Measurements from ENCODE around the gene PAX2. TPM values are rescaled to one million over a fixed set of nuclear protein-coding genes. Genes with fewer than 3 reads are reported as not detected.
"Not testable (repeated sequence)": the region's sequence is repeated elsewhere in the genome, so short reads cannot be mapped to it uniquely, and the experiment has no call there.

Gene PAX2
- total RNA-seq = not detected

DNA sequence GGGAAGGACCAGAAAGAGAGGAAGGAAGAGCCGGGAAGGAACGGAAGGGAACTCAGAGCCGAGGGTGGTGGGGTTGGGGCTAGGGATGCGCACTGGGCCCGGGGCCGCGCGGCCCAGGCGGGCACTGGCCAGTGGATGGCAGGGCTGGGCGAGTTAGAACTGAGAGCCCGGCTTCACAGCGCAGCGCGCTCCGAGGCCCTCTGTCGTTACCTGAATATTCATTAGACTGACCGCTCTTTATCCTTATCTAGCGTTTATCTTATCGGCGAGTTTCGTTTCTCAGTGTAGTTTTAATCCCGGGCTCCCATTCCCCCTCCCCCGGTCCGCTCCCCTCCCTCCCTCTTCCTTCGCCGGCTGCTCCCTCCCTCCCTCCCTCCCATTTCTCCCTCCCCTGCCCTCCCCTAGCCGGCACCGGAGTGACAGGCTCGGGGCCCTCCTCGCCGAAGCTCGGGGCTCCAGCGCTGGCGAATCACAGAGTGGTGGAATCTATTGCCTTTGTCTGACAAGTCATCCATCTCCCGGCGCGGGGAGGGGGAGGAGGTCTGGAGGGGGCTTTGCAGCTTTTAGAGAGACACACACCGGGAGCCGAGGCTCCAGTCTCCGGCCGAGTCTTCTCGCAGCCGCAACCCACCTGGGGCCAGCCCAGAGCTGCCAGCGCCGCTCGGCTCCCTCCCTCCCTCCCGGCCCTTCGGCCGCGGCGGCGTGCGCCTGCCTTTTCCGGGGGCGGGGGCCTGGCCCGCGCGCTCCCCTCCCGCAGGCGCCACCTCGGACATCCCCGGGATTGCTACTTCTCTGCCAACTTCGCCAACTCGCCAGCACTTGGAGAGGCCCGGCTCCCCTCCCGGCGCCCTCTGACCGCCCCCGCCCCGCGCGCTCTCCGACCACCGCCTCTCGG lies at the start of gene PAX2:
TSS of gene PAX2 (plus strand) at position 596 of the 895 bp plus-strand sequence. CDS start 679 bp downstream, outside the sequence.
- Histone ChIP-seq H3K27me3 (peaks cover 7 to 100% (median 91%) of the 10 kb centered on the region in 4 donors), H3K4me1 (peaks cover 46 to 94% (median 79%) of the 10 kb centered on the region in 4 donors), H3K27ac (replicated peaks in 1 of 4) (no peak within 1 kb of the TSS), H3K36me3 (no peaks in the 10 kb centered on the region), H3K4me3 (peak within 1 kb of the TSS; percentile 42 to 53 (median 46)), H3K9me3 (no peaks in the 10 kb centered on the region)
- TF ChIP-seq, protein P1, sequence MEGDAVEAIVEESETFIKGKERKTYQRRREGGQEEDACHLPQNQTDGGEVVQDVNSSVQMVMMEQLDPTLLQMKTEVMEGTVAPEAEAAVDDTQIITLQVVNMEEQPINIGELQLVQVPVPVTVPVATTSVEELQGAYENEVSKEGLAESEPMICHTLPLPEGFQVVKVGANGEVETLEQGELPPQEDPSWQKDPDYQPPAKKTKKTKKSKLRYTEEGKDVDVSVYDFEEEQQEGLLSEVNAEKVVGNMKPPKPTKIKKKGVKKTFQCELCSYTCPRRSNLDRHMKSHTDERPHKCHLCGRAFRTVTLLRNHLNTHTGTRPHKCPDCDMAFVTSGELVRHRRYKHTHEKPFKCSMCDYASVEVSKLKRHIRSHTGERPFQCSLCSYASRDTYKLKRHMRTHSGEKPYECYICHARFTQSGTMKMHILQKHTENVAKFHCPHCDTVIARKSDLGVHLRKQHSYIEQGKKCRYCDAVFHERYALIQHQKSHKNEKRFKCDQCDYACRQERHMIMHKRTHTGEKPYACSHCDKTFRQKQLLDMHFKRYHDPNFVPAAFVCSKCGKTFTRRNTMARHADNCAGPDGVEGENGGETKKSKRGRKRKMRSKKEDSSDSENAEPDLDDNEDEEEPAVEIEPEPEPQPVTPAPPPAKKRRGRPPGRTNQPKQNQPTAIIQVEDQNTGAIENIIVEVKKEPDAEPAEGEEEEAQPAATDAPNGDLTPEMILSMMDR (IDR thresholded peaks at IDR 0.05) = no peak
- TF ChIP-seq POLR2A (IDR thresholded peaks at IDR 0.05; ENCODE audit: low read depth) (no peak), EP300 (IDR thresholded peaks at IDR 0.05) (no peak), POLR2AphosphoS5 (IDR thresholded peaks at IDR 0.05) (no peak)
- no peak for DNase-seq (ENCODE audit: extremely low spot score)
- whole genome bisulfite sequencing = 1% methylated on average over 35 of the region's 75 CpGs
- intact Hi-C loops (cut with DNase I) = loop anchor here (5.0 kb wide), 1 partner anchor 73 kb away; no protein-coding TSS in a partner anchor

DNA sequence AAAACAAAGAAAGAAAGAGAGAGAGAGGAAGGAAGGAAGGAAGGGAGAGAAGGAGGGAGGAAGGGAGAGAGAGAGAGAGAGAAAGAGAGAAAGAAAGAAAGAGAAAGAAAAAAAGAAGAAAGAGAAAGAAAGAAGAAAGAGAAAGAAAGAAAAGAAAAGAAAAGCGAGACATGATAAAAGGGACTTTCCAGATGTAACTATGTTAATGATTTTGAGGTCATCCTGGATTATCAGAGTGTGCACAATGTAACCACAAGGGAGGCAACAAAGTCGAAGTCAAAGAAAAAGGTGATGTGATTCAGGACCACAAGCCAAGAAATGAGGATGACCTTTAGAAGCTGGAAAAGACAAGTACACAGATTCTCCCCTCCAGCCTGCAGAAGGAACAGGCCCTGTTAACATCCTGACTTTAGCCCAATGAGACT lies 48.9 kb upstream of the PAX2 start:
- Histone ChIP-seq H3K4me3 (no peak overlapping the region), H3K27me3 (peaks cover 0 to 49% (median 2%) of the 10 kb centered on the region in 4 donors), H3K36me3 (no peaks in the 10 kb centered on the region), H3K4me1 (no peaks in the 10 kb centered on the region), H3K27ac (replicated peaks in 1 of 4) (no peak overlapping the region), H3K9me3 (no peaks in the 10 kb centered on the region)
- intact Hi-C loops (cut with DNase I) = no loop called here
- WGBS = 76% methylated on average over 2 of the region's 2 CpGs
- no peak for DNase-seq (ENCODE audit: extremely low spot score)
- TF ChIP-seq, protein P1 (IDR thresholded peaks at IDR 0.05) = no peak
- TF ChIP-seq EP300 (IDR thresholded peaks at IDR 0.05) = no peak
- no peak for TF ChIP-seq POLR2AphosphoS5 (IDR thresholded peaks at IDR 0.05)
- no peak for TF ChIP-seq POLR2A (IDR thresholded peaks at IDR 0.05; ENCODE audit: low read depth)

DNA sequence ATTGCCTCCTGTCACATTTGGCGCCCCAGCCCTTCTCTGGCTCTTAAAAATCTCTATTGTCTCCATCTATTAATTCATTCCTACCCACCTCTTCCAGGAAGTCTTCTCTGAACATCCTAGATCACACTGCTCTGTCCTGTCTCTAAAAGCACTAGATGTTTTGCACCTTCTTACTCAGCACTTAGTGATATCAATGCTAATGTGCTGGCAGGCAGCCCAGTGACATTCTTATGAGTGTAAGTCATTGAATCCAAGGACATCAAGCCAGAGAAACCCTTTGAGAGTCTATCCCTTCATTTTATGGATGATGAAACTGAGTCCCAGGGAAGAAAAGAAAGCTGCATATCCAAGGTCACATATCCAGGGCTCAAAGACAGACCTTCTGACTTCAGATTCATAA lies 48.3 kb upstream of the PAX2 start:
- WGBS = 63% methylated on average over 1 of the region's 1 CpG
- no peak overlapping the region for H3K27ac ChIP-seq (replicated peaks in 1 of 4)

DNA sequence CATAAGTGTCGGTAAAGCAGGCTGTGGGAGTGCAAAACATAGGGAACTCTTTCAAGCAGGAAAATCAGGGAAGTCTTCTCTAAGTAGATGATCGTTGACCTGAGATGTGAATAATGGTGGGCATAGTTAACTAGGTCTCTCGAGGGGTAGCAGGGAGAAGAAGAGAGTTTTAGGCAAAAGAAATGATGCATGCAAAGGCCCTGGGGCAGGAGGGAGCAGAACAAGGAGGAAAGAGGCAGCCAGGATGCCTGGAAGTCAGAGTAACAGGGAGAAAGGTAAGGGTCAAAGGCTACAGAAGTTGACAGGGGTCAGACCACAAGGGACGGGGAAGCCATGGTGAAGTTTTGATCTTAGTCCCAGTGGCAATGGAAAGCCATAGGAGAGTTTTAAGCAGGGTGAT lies 47.8 kb upstream of the PAX2 start:
- no peaks in the 10 kb centered on the region for H3K9me3 ChIP-seq
- TF ChIP-seq POLR2A (IDR thresholded peaks at IDR 0.05; ENCODE audit: low read depth) (no peak), EP300 (IDR thresholded peaks at IDR 0.05) (no peak), POLR2AphosphoS5 (IDR thresholded peaks at IDR 0.05) (no peak)
- TF ChIP-seq, protein P1 (IDR thresholded peaks at IDR 0.05) = no peak
- H3K4me1 ChIP-seq = no peaks in the 10 kb centered on the region
- no peak for DNase-seq (ENCODE audit: extremely low spot score)
- H3K4me3 ChIP-seq = no peak overlapping the region
- intact Hi-C loops (cut with DNase I) = no loop called here
- 76% methylated on average over 4 of the region's 4 CpGs for WGBS
- peaks cover 0 to 40% (median 2%) of the 10 kb centered on the region in 4 donors for H3K27me3 ChIP-seq
- H3K36me3 ChIP-seq = no peaks in the 10 kb centered on the region
- H3K27ac ChIP-seq (replicated peaks in 1 of 4) = no peak overlapping the region

More for the DNA sequence above, 48.3 kb upstream of the PAX2 start:
- no peaks in the 10 kb centered on the region for H3K9me3 ChIP-seq
- no peak overlapping the region for H3K4me3 ChIP-seq
- H3K36me3 ChIP-seq = no peaks in the 10 kb centered on the region
- intact Hi-C loops (cut with DNase I) = no loop called here
- no peaks in the 10 kb centered on the region for H3K4me1 ChIP-seq
- no peak for TF ChIP-seq POLR2A (IDR thresholded peaks at IDR 0.05; ENCODE audit: low read depth)
- TF ChIP-seq EP300 (IDR thresholded peaks at IDR 0.05) = no peak
- TF ChIP-seq, protein P1 (IDR thresholded peaks at IDR 0.05) = no peak
- no peak for TF ChIP-seq POLR2AphosphoS5 (IDR thresholded peaks at IDR 0.05)
- no peak for DNase-seq (ENCODE audit: extremely low spot score)
- peaks cover 0 to 44% (median 2%) of the 10 kb centered on the region in 4 donors for H3K27me3 ChIP-seq

DNA sequence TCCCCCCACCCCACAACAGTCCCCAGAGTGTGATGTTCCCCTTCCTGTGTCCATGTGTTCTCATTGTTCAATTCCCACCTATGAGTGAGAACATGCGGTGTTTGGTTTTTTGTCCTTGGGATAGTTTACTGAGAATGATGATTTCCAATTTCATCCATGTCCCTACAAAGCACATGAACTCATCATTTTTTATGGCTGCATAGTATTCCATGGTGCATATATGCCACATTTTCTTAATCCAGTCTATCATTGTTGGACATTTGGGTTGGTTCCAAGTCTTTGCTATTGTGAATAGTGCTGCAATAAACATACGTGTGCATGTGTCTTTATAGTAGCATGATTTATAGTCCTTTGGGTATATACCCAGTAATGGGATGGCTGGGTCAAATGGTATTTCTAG lies 43.7 kb upstream of the PAX2 start:
- H3K36me3 ChIP-seq; H3K4me1 ChIP-seq; H3K9me3 ChIP-seq; H3K27ac ChIP-seq (replicated peaks in 1 of 4); H3K4me3 ChIP-seq; DNase-seq (ENCODE audit: extremely low spot score); intact Hi-C loops (cut with DNase I): not testable (repeated sequence)
- peaks cover 0 to 56% (median 5%) of the 10 kb centered on the region in 4 donors for H3K27me3 ChIP-seq
- WGBS = 79% methylated on average over 2 of the region's 2 CpGs
